ENCODE results near the gene LIMA1.

LIMA1 gene

GRCh38 chr12:50207424-50207823, 75.9 kb downstream of the LIMA1 start:
- TF ChIP-seq, protein P1, sequence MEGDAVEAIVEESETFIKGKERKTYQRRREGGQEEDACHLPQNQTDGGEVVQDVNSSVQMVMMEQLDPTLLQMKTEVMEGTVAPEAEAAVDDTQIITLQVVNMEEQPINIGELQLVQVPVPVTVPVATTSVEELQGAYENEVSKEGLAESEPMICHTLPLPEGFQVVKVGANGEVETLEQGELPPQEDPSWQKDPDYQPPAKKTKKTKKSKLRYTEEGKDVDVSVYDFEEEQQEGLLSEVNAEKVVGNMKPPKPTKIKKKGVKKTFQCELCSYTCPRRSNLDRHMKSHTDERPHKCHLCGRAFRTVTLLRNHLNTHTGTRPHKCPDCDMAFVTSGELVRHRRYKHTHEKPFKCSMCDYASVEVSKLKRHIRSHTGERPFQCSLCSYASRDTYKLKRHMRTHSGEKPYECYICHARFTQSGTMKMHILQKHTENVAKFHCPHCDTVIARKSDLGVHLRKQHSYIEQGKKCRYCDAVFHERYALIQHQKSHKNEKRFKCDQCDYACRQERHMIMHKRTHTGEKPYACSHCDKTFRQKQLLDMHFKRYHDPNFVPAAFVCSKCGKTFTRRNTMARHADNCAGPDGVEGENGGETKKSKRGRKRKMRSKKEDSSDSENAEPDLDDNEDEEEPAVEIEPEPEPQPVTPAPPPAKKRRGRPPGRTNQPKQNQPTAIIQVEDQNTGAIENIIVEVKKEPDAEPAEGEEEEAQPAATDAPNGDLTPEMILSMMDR (IDR thresholded peaks at IDR 0.05; ENCODE audit: control insufficient read depth, extremely low read depth, insufficient read depth): no peak
- no peak overlapping the region for H3K4me3 ChIP-seq (ENCODE audit: low read depth, low read length)
- no peak for DNase-seq (ENCODE audit: low read depth)

DNA sequence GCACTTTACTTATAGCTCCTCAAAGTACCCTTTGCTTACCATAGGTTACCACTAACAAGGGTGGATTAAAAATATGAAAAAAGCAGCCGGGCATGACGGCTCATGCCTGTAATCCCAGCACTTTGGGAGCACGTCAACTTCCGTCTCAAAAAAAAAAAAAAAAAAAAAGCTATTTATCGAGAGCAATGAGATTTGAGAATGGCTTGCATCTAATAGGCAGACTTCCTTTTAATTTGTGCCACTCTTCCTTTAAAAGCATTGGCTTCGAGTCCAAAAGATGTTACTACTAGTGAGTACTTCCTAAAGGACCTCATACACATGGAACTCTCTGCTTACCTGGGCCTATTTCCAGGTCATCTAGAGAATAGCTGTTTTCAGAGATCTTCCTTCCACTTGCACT, 77.7 kb downstream of the LIMA1 start:
- no peak for DNase-seq (ENCODE audit: low read depth)
- no peak overlapping the region for H3K4me3 ChIP-seq (ENCODE audit: low read depth, low read length)
- TF ChIP-seq, protein P1 (IDR thresholded peaks at IDR 0.05; ENCODE audit: control insufficient read depth, extremely low read depth, insufficient read depth): no peak

- no peak for DNase-seq (ENCODE audit: low read depth)
- TF ChIP-seq, protein P1 (IDR thresholded peaks at IDR 0.05; ENCODE audit: control insufficient read depth, extremely low read depth, insufficient read depth): no peak
- no peak overlapping the region for H3K4me3 ChIP-seq (ENCODE audit: low read depth, low read length)
Observed at GRCh38 chr12:50203691-50204090, 79.6 kb downstream of the LIMA1 start.

DNA sequence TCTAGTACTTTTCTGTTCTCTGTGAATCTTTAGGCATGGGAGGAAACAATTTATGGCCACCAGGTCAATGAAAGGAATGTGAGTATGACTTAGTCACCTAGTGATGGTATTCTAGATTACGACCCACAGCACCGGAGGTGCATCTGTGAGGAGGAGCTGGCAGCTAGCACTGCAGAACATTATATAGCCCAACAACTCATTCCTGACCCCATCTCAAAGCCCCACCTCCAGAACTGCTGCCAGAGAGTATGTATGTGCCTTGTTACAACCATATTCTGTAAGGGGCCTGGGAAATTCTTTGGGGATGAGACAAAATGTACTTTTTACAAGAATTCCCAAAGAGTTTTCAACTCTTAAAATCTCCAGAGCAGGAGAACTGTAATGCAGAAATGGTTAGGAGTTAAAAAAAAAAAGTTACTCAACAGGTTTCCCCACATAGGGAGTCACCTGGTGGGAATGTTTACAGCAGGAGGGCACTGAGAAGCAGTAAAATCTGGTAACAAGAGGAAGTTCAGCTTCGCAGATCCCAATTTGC, 81.3 kb downstream of the LIMA1 start:
- peak; percentile 92 for DNase-seq (ENCODE audit: low read depth)
- peak overlapping the region; percentile 36 for H3K4me3 ChIP-seq (ENCODE audit: low read depth, low read length)
- TF ChIP-seq, protein P1 (IDR thresholded peaks at IDR 0.05; ENCODE audit: control insufficient read depth, extremely low read depth, insufficient read depth): no peak

GRCh38 chr12:50200552-50201273, 82.6 kb downstream of the LIMA1 start:
- H3K4me3 ChIP-seq (ENCODE audit: low read depth, low read length): no peak overlapping the region
- DNase-seq (ENCODE audit: low read depth): no peak
- TF ChIP-seq, protein P1 (IDR thresholded peaks at IDR 0.05; ENCODE audit: control insufficient read depth, extremely low read depth, insufficient read depth): no peak

- TF ChIP-seq, protein P1 (IDR thresholded peaks at IDR 0.05; ENCODE audit: control insufficient read depth, extremely low read depth, insufficient read depth): no peak
- DNase-seq (ENCODE audit: low read depth): no peak
Observed at GRCh38 chr12:50198829-50199228, 84.5 kb downstream of the LIMA1 start.

DNA sequence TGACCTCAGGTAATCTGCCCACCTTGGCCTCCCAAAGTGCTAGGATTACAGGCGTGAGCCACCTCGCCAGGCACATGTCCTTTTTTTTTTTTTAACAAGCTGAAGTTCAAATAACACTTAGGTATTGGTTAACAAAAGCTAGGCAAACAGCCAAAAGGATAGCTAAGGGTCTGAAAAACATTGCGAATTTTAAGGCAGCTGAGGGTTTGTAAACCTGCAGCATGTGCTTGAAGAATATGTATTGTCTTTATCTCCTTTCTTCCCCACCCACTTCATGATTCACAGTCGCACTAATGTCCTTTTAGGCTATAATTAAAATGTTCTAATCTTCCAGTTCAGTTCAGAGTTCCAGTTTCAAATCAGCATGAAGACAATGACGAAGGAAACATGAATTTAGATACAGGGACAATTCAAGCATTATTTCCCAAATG, 86.0 kb downstream of the LIMA1 start:
- DNase-seq (ENCODE audit: low read depth): no peak
- no peak overlapping the region for H3K4me3 ChIP-seq (ENCODE audit: low read depth, low read length)
- TF ChIP-seq, protein P1 (IDR thresholded peaks at IDR 0.05; ENCODE audit: control insufficient read depth, extremely low read depth, insufficient read depth): no peak

More at GRCh38 chr12:50198829-50199228, 84.5 kb downstream of the LIMA1 start:
- H3K4me3 ChIP-seq (ENCODE audit: low read depth, low read length): no peak overlapping the region
